ENCODE measurements around the gene GRAMD1A.
"Not testable (repeated sequence)": the region's sequence is repeated elsewhere in the genome, so short reads cannot be mapped to it uniquely, and the experiment has no call there.

GRCh38 chr19:35007427-35007826 lies 7.3 kb downstream of the GRAMD1A start:
- TF ChIP-seq POLR2A (IDR thresholded peaks at IDR 0.05; ENCODE audit: low read length); GATA1 (IDR thresholded peaks at IDR 0.05; ENCODE audit: low read depth, low read length): not testable (repeated sequence)
